Astrocyte (in vitro differentiated cells and primary cell): ENCODE measurements around the gene ACOX2. TPM values are rescaled to one million over a fixed set of nuclear protein-coding genes. Genes with fewer than 3 reads are reported as not detected.

Experiments used
- DNase-seq: peaks from one replicate; pipeline ENCODE4 v3.0.0-alpha.2; 2010; ENCODE audit warnings: low read depth
- FAIRE-seq: peaks from 2 replicates; lab custom pipeline; 2011; peaks lifted over from hg19 to GRCh38; lab: Jason Lieb, UNC
- H2AFZ ChIP-seq: 2 replicates; pipeline ENCODE4 v1.6.0; 2012; ENCODE audit warnings: low read depth, low read length, inconsistent platforms
- H3K27ac ChIP-seq: 2 replicates; pipeline ENCODE4 v1.5.1; 2011; ENCODE audit warnings: low read depth, low read length, inconsistent platforms
- H3K27me3 ChIP-seq: 2 replicates; pipeline ENCODE4 v1.6.0; 2011; ENCODE audit warnings: low read length, inconsistent platforms; ENCODE audit not compliant: insufficient read depth
- H3K36me3 ChIP-seq: 2 replicates; pipeline ENCODE4 v1.5.1; 2011; ENCODE audit warnings: low read length, inconsistent platforms; ENCODE audit not compliant: insufficient read depth
- H3K4me1 ChIP-seq: 2 replicates; pipeline ENCODE4 v1.5.1; 2011; ENCODE audit warnings: low read length, inconsistent platforms; ENCODE audit not compliant: insufficient read depth
- H3K4me2 ChIP-seq: 2 replicates; pipeline ENCODE4 v1.6.0; 2012; ENCODE audit warnings: low read length, inconsistent platforms
- H3K4me3 ChIP-seq: 2 replicates; pipeline ENCODE4 v1.5.1; 2011; ENCODE audit warnings: low read depth, mild to moderate bottlenecking, low read length, inconsistent platforms; ENCODE audit not compliant: insufficient read depth
- H3K79me2 ChIP-seq: 2 replicates; pipeline ENCODE4 v1.6.0; 2012; ENCODE audit warnings: mild to moderate bottlenecking, low read length, inconsistent platforms; ENCODE audit not compliant: insufficient read depth
- H3K9ac ChIP-seq: 2 replicates; pipeline ENCODE4 v1.6.0; 2012; ENCODE audit warnings: mild to moderate bottlenecking, low read length, inconsistent platforms
- H3K9me3 ChIP-seq: 2 replicates; pipeline ENCODE4 v1.5.1; 2012; ENCODE audit warnings: low read depth, mild to moderate bottlenecking, low read length, inconsistent platforms; ENCODE audit not compliant: insufficient read depth
- H4K20me1 ChIP-seq: 2 replicates; pipeline ENCODE4 v1.6.0; 2012; ENCODE audit warnings: low read length, inconsistent platforms; ENCODE audit not compliant: insufficient read depth
- H3K27ac Mint-ChIP-seq: one replicate; pipeline ENCODE4 v1.8.0; 2021; ENCODE audit warnings: mild to moderate bottlenecking, mixed read lengths; ENCODE audit not compliant: unreplicated experiment
- H3K27me3 Mint-ChIP-seq: one replicate; pipeline ENCODE4 v1.8.0; 2021; ENCODE audit warnings: low read depth, mixed read lengths; ENCODE audit not compliant: unreplicated experiment
- H3K36me3 Mint-ChIP-seq: one replicate; pipeline ENCODE4 v1.8.0; 2021; ENCODE audit warnings: low read depth, mixed read lengths; ENCODE audit not compliant: unreplicated experiment
- H3K4me1 Mint-ChIP-seq: one replicate; pipeline ENCODE4 v1.8.0; 2021; ENCODE audit warnings: low read depth, mixed read lengths; ENCODE audit not compliant: unreplicated experiment
- H3K4me3 Mint-ChIP-seq: one replicate; pipeline ENCODE4 v1.8.0; 2021; ENCODE audit warnings: mild to moderate bottlenecking, moderate library complexity, mixed read lengths; ENCODE audit not compliant: unreplicated experiment
- H3K9me3 Mint-ChIP-seq: one replicate; pipeline ENCODE4 v1.8.0; 2021; ENCODE audit warnings: mild to moderate bottlenecking, mixed read lengths; ENCODE audit not compliant: unreplicated experiment
- EZH2 ChIP-seq: IDR thresholded peaks from 2 replicates; pipeline ENCODE4 v1.6.1; 2012; ENCODE audit warnings: mild to moderate bottlenecking, low read length, inconsistent platforms; ENCODE audit not compliant: insufficient read depth
- total RNA-seq: library from RNA; stranded (reverse); gene quantifications from 2 replicates; pipeline ENCODE4 v1.2.1, GENCODE V29; 2021
- TF ChIP-seq, protein P1 (sequence below): IDR thresholded peaks from 2 replicates; pipeline ENCODE4 v1.5.1; 2011; ENCODE audit warnings: low read depth, mild to moderate bottlenecking, inconsistent platforms, low read length, moderate library complexity; ENCODE audit not compliant: insufficient read depth

Gene ACOX2
- total RNA-seq, 1 donor from 2014 or later = 2.7 TPM

DNA sequence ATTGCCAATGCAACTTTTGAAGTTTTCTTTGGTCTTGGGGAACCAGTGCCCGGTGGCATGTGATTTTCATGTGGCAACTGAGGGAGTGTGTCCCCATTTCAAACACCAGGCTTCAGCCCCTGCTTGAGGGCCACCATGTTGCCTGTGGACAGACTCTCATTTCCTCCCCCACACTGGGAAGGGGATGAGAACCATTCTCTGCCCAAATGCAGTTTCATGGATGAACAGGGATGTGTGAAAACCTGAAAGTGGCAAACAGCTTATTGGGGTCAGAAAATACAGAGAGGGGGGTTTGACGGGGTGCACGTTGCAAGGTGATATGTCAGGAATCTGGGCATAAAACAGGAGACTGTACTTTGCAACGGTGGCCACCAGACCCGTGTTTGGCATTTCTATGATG lies 33.9 kb upstream of the ACOX2 start:
- H3K9me3 Mint-ChIP-seq = peaks cover 7% of the 10 kb centered on the region
- H3K27ac Mint-ChIP-seq = no peak overlapping the region
- DNase-seq = no peak

DNA sequence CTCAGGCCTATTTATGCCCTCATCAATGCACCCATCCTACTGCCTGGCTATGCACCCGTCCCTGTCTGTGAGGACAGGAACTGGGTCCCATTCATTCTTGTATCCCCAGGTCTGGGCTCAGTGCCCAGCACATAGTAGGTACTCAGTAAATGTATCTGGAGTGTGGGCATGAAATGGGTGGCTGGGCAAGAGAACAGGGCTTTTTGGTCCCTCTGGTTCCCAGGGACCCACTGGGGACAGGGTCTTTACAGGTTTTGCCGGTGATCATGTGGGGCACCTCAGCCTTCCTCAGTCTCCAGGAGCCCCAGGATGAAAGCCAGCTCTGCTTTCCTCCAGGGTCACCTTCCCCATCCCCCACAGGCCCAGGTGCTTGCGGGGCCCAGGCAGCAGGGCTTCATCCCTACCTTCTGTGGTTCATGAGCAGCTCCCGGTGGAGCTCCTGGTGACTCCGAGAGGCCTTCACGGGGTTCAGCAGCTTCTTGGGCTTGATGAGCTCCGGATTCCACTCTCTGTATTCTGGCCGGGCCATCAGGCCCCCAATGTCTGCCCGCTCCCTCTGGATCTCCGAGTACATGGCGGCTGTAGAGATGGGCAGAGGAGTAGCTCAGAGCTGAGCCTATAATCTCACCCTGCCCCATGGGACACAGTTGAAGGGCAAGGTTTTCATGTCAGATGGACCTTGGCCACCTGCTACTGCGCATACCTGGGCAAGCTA lies 32.5 kb upstream of the ACOX2 start:
- no peaks in the 10 kb centered on the region for H3K79me2 ChIP-seq
- H4K20me1 ChIP-seq = no peaks in the 10 kb centered on the region
- peaks cover 10% of the 10 kb centered on the region for H3K4me1 ChIP-seq
- no peak overlapping the region for H3K4me2 ChIP-seq
- no peak overlapping the region for H3K9ac ChIP-seq
- H3K4me1 Mint-ChIP-seq = peaks cover 17% of the 10 kb centered on the region
- no peaks in the 10 kb centered on the region for H3K9me3 ChIP-seq
- FAIRE-seq (no peak), DNase-seq (no peak)
- H3K27ac ChIP-seq = no peak overlapping the region
- no peaks in the 10 kb centered on the region for H3K27me3 ChIP-seq
- TF ChIP-seq, protein P1, sequence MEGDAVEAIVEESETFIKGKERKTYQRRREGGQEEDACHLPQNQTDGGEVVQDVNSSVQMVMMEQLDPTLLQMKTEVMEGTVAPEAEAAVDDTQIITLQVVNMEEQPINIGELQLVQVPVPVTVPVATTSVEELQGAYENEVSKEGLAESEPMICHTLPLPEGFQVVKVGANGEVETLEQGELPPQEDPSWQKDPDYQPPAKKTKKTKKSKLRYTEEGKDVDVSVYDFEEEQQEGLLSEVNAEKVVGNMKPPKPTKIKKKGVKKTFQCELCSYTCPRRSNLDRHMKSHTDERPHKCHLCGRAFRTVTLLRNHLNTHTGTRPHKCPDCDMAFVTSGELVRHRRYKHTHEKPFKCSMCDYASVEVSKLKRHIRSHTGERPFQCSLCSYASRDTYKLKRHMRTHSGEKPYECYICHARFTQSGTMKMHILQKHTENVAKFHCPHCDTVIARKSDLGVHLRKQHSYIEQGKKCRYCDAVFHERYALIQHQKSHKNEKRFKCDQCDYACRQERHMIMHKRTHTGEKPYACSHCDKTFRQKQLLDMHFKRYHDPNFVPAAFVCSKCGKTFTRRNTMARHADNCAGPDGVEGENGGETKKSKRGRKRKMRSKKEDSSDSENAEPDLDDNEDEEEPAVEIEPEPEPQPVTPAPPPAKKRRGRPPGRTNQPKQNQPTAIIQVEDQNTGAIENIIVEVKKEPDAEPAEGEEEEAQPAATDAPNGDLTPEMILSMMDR = no peak
- TF ChIP-seq EZH2 = no peak
- no peaks in the 10 kb centered on the region for H3K36me3 ChIP-seq
- H3K27ac Mint-ChIP-seq = no peak overlapping the region
- H3K4me3 ChIP-seq = no peak overlapping the region
- peaks cover 7% of the 10 kb centered on the region for H3K9me3 Mint-ChIP-seq
- no peak overlapping the region for H2AFZ ChIP-seq
- peaks cover 3% of the 10 kb centered on the region for H3K36me3 Mint-ChIP-seq
- H3K4me3 Mint-ChIP-seq = no peak overlapping the region
- peaks cover 4% of the 10 kb centered on the region for H3K27me3 Mint-ChIP-seq

More for the DNA sequence above, 33.9 kb upstream of the ACOX2 start:
- FAIRE-seq = no peak
- H3K4me3 Mint-ChIP-seq = no peak overlapping the region
- Histone ChIP-seq H2AFZ (no peak overlapping the region), H3K36me3 (no peaks in the 10 kb centered on the region), H3K27me3 (no peaks in the 10 kb centered on the region), H3K9me3 (no peaks in the 10 kb centered on the region), H3K4me2 (no peak overlapping the region), H3K4me3 (no peak overlapping the region), H4K20me1 (no peaks in the 10 kb centered on the region), H3K4me1 (peaks cover 7% of the 10 kb centered on the region), H3K79me2 (no peaks in the 10 kb centered on the region), H3K9ac (no peak overlapping the region), H3K27ac (no peak overlapping the region)
- TF ChIP-seq, protein P1 = no peak
- no peak for TF ChIP-seq EZH2
- H3K36me3 Mint-ChIP-seq = peaks cover 3% of the 10 kb centered on the region
- H3K4me1 Mint-ChIP-seq = peaks cover 6% of the 10 kb centered on the region
- H3K27me3 Mint-ChIP-seq = peaks cover 6% of the 10 kb centered on the region
